Ishikawa (cell line): ENCODE data around the gene SPOP.

ENCODE experiments used
- CEBPB ChIP-seq: IDR thresholded peaks from 2 replicates; pipeline ENCODE4 v1.6.1; 2012
- CREB1 ChIP-seq: IDR thresholded peaks from 2 replicates; pipeline ENCODE4 v1.6.1; 2012; ENCODE audit warnings: low read depth
- EGR1 ChIP-seq: IDR thresholded peaks from 2 replicates; pipeline ENCODE4 v1.6.1; 2012
- EP300 ChIP-seq: IDR thresholded peaks from 2 replicates; pipeline ENCODE4 v1.6.1; 2012; ENCODE audit warnings: borderline replicate concordance
- FOXM1 ChIP-seq: IDR thresholded peaks from 2 replicates; pipeline ENCODE4 v1.6.1; 2012; ENCODE audit warnings: low read depth, borderline replicate concordance
- NFIC ChIP-seq: IDR thresholded peaks from 2 replicates; pipeline ENCODE4 v1.6.1; 2012
- RAD21 ChIP-seq: IDR thresholded peaks from 2 replicates; pipeline ENCODE4 v1.6.1; 2012; ENCODE audit warnings: low read depth
- TAF1 ChIP-seq: IDR thresholded peaks from 2 replicates; pipeline ENCODE4 v1.6.1; 2012; ENCODE audit warnings: low read depth, mild to moderate bottlenecking
- TCF12 ChIP-seq: IDR thresholded peaks from 2 replicates; pipeline ENCODE4 v1.6.1; 2012; ENCODE audit warnings: low read depth
- TEAD4 ChIP-seq: IDR thresholded peaks from 2 replicates; pipeline ENCODE4 v1.6.1; 2012
- YY1 ChIP-seq: IDR thresholded peaks from 2 replicates; pipeline ENCODE4 v1.6.1; 2012; ENCODE audit warnings: low read depth
- TF ChIP-seq, protein P1 (sequence below): IDR thresholded peaks from 2 replicates; pipeline ENCODE4 v1.6.1; 2012; ENCODE audit warnings: low read depth, mild to moderate bottlenecking
- TF ChIP-seq, protein P2 (sequence below): IDR thresholded peaks from 2 replicates; pipeline ENCODE4 v1.6.1; 2012
- TF ChIP-seq, protein P3 (sequence below): IDR thresholded peaks from 2 replicates; pipeline ENCODE4 v1.6.1; 2012

DNA sequence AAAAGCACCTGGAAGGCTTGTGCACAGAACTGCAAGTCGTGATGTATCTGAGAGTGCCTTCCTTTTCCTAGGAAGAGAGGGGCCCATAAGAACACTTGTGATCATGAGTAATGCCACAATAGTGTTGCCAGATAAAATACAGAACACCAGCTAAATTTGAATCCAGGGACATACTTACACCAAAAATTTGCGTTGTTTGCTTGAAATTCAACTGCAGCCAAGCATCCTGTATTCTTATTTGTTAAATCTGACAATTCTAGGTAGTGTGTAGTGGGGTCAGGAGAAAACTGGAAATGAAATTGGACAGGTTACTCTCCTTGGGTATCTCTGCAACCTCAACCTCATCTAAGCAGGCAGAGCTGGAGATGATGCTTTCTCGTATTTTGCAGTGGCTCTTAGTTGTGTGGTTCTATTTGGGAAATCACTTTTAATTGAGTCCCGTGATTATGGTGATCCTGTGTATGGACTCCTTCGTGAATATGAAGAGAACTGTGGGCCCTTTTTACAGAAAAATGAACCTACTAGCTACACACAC is 17.9 kb upstream of the SPOP start:
- no peak for TF ChIP-seq RAD21
- TF ChIP-seq EP300 = no peak
- TF ChIP-seq, protein P1, sequence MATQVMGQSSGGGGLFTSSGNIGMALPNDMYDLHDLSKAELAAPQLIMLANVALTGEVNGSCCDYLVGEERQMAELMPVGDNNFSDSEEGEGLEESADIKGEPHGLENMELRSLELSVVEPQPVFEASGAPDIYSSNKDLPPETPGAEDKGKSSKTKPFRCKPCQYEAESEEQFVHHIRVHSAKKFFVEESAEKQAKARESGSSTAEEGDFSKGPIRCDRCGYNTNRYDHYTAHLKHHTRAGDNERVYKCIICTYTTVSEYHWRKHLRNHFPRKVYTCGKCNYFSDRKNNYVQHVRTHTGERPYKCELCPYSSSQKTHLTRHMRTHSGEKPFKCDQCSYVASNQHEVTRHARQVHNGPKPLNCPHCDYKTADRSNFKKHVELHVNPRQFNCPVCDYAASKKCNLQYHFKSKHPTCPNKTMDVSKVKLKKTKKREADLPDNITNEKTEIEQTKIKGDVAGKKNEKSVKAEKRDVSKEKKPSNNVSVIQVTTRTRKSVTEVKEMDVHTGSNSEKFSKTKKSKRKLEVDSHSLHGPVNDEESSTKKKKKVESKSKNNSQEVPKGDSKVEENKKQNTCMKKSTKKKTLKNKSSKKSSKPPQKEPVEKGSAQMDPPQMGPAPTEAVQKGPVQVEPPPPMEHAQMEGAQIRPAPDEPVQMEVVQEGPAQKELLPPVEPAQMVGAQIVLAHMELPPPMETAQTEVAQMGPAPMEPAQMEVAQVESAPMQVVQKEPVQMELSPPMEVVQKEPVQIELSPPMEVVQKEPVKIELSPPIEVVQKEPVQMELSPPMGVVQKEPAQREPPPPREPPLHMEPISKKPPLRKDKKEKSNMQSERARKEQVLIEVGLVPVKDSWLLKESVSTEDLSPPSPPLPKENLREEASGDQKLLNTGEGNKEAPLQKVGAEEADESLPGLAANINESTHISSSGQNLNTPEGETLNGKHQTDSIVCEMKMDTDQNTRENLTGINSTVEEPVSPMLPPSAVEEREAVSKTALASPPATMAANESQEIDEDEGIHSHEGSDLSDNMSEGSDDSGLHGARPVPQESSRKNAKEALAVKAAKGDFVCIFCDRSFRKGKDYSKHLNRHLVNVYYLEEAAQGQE = no peak
- TF ChIP-seq TAF1 = no peak
- TF ChIP-seq FOXM1 = no peak
- no peak for TF ChIP-seq EGR1
- no peak for TF ChIP-seq NFIC
- TF ChIP-seq, protein P2, sequence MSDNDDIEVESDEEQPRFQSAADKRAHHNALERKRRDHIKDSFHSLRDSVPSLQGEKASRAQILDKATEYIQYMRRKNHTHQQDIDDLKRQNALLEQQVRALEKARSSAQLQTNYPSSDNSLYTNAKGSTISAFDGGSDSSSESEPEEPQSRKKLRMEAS = no peak
- no peak for TF ChIP-seq YY1
- TF ChIP-seq TCF12 = no peak
- no peak for TF ChIP-seq TEAD4
- no peak for TF ChIP-seq CREB1
- TF ChIP-seq CEBPB = no peak
- TF ChIP-seq, protein P3, sequence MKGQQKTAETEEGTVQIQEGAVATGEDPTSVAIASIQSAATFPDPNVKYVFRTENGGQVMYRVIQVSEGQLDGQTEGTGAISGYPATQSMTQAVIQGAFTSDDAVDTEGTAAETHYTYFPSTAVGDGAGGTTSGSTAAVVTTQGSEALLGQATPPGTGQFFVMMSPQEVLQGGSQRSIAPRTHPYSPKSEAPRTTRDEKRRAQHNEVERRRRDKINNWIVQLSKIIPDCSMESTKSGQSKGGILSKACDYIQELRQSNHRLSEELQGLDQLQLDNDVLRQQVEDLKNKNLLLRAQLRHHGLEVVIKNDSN = no peak
